SK-N-SH (cell line): ENCODE data around the gene FICD. TPM values are rescaled to one million over a fixed set of nuclear protein-coding genes. Genes with fewer than 3 reads are reported as not detected.

Experiments used
- CTCF ChIA-PET: fragments of 300-600, 350-600 bp; formaldehyde crosslinking; extraction: SDS; loops from one replicate; lab custom pipeline; 2021; lab: Yijun Ruan, JAX
- POLR2A ChIA-PET: fragments of 350-600 bp; sonication (Branson Sonifier 250); formaldehyde crosslinking; extraction: SDS; loops from one replicate; lab custom pipeline; 2020; ENCODE audit warnings: antibody characterized with exemption, inconsistent platforms; lab: Yijun Ruan, JAX
- DNase-seq: peaks from one replicate; pipeline ENCODE4 v3.0.0; 2012
- H2AFZ ChIP-seq: fragments of 200-600 bp; sonication (generic); 2 replicates; pipeline ENCODE4 v1.8.1; 2016; ENCODE audit warnings: antibody characterized with exemption, mild to moderate bottlenecking, low read depth
- H3F3A ChIP-seq: fragments of 200-600 bp; sonication (generic); replicated peaks from 2 replicates; pipeline ENCODE3; 2016; ENCODE audit warnings: antibody characterized with exemption, mild to moderate bottlenecking; ENCODE audit not compliant: insufficient read depth
- H3K27ac ChIP-seq, 2 experiments: fragments of 200-500 bp in 1 of 2; fragments of 200-600 bp in 1 of 2; sonication (Bioruptor generic) in 1 of 2; sonication (generic), shearing (Covaris generic) in 1 of 2; 2 replicates each; pipeline versions ENCODE4 v1.5.1 to v1.6.1; 2014 to 2016; ENCODE audit warnings: low read depth in 2 of 2, inconsistent platforms in 1 of 2, low read length in 1 of 2, mild to moderate bottlenecking in 1 of 2, mixed read lengths in 1 of 2
- H3K27me3 ChIP-seq: fragments of 200-600 bp; sonication (generic), shearing (Covaris generic); 2 replicates; pipeline ENCODE4 v1.6.1; 2016; ENCODE audit warnings: mixed run types; ENCODE audit not compliant: insufficient read depth
- H3K36me3 ChIP-seq, 2 experiments: fragments of 200-500 bp in 1 of 2; fragments of 200-600 bp in 1 of 2; sonication (Bioruptor generic) in 1 of 2; sonication (generic) in 1 of 2; replicated peaks in 1 of 2; 2 replicates each; pipeline versions ENCODE3 to v1.5.1; 2014 to 2016; ENCODE audit warnings: low read length in 1 of 2, mild to moderate bottlenecking in 1 of 2; ENCODE audit not compliant: insufficient read depth in 2 of 2, control insufficient read depth in 1 of 2
- H3K4me1 ChIP-seq, 2 experiments: fragments of 200-500 bp in 1 of 2; fragments of 200-600 bp in 1 of 2; sonication (Bioruptor generic) in 1 of 2; sonication (generic), shearing (Covaris generic) in 1 of 2; 2 replicates each; pipeline versions ENCODE4 v1.5.1 to v1.6.1; 2014 to 2016; ENCODE audit warnings: low read depth in 1 of 2, low read length in 1 of 2, mixed run types in 1 of 2; ENCODE audit not compliant: insufficient read depth in 2 of 2, control insufficient read depth in 1 of 2
- H3K4me2 ChIP-seq: fragments of 200-600 bp; sonication (generic), shearing (Covaris generic); 2 replicates; pipeline ENCODE4 v1.6.1; 2017; ENCODE audit warnings: mixed run types
- H3K4me3 ChIP-seq, 2 experiments: fragments of 200-500 bp in 1 of 2; fragments of 200-600 bp in 1 of 2; sonication (Bioruptor generic) in 1 of 2; sonication (generic), shearing (Covaris generic) in 1 of 2; 2 replicates each; pipeline versions ENCODE4 v1.5.1 to v1.8.1; 2014 to 2016; ENCODE audit warnings: low read depth in 2 of 2, inconsistent platforms in 1 of 2, low read length in 1 of 2, mild to moderate bottlenecking in 1 of 2, mixed read lengths in 1 of 2, moderate library complexity in 1 of 2
- H3K79me2 ChIP-seq: fragments of 200-600 bp; sonication (generic); 2 replicates; pipeline ENCODE4 v1.8.1; 2017; ENCODE audit warnings: mild to moderate bottlenecking; ENCODE audit not compliant: insufficient read depth
- H3K9ac ChIP-seq: fragments of 200-600 bp; sonication (generic); 2 replicates; pipeline ENCODE4 v1.6.1; 2017; ENCODE audit warnings: mixed run types
- H3K9me2 ChIP-seq: fragments of 200-600 bp; sonication (generic); 2 replicates; pipeline ENCODE4 v1.6.1; 2017; ENCODE audit warnings: mixed run types
- H3K9me3 ChIP-seq: fragments of 200-600 bp; sonication (generic); 2 replicates; pipeline ENCODE4 v1.6.1; 2017; ENCODE audit warnings: mixed run types, mild to moderate bottlenecking, moderate library complexity
- H4K20me1 ChIP-seq: fragments of 200-600 bp; sonication (generic); 2 replicates; pipeline ENCODE4 v1.6.1; 2017; ENCODE audit warnings: mild to moderate bottlenecking, mixed run types; ENCODE audit not compliant: insufficient read depth
- CHD2 ChIP-seq: fragments of 150-350 bp; IDR thresholded peaks from 2 replicates; pipeline ENCODE4 v1.6.1; 2018; ENCODE audit warnings: low read length; ENCODE audit not compliant: partially characterized antibody
- CTCF ChIP-seq: fragments of 200-600 bp; sonication (generic); IDR thresholded peaks from 2 replicates; pipeline ENCODE4 v1.6.1; 2017; ENCODE audit warnings: antibody characterized with exemption, mild to moderate bottlenecking, moderate library complexity
- EP300 ChIP-seq, 2 experiments: IDR thresholded peaks; 2 replicates each; pipeline versions ENCODE4 v1.4.0 to v1.6.1; 2012; ENCODE audit warnings: borderline replicate concordance in 1 of 2, low read depth in 1 of 2, low read length in 1 of 2
- FOSL2 ChIP-seq: IDR thresholded peaks from 2 replicates; pipeline ENCODE4 v1.4.0; 2012; ENCODE audit warnings: low read depth, mild to moderate bottlenecking, moderate library complexity, borderline replicate concordance
- FOXJ3 ChIP-seq: sonication (generic); formaldehyde crosslinking; IDR thresholded peaks from 2 replicates; pipeline ENCODE4 v1.5.1; 2020; ENCODE audit warnings: mild to moderate bottlenecking, missing genetic modification reagents
- IRF3 ChIP-seq: fragments of 150-350 bp; IDR thresholded peaks from 2 replicates; pipeline ENCODE4 v1.6.1; 2016; ENCODE audit warnings: mild to moderate bottlenecking, low read depth, low read length
- MXI1 ChIP-seq: IDR thresholded peaks from 2 replicates; pipeline ENCODE4 v1.6.1; 2012; ENCODE audit warnings: mild to moderate bottlenecking, low read depth, low read length, improper control_type of control experiment
- POLR2AphosphoS5 ChIP-seq: IDR thresholded peaks from 2 replicates; pipeline ENCODE4 v1.6.1; 2012; ENCODE audit warnings: low read depth, low read length
- RAD21 ChIP-seq: IDR thresholded peaks from 2 replicates; pipeline ENCODE4 v1.6.1; 2012; ENCODE audit warnings: mild to moderate bottlenecking, low read length
- RCOR1 ChIP-seq: fragments of 150-350 bp; IDR thresholded peaks from 2 replicates; pipeline ENCODE4 v1.6.1; 2017; ENCODE audit warnings: antibody characterized with exemption, low read length
- RFX5 ChIP-seq: IDR thresholded peaks from 2 replicates; pipeline ENCODE4 v1.6.1; 2012; ENCODE audit warnings: mild to moderate bottlenecking, improper control_type of control experiment, low read length
- RXRA ChIP-seq: IDR thresholded peaks from 2 replicates; pipeline ENCODE4 v1.4.0; 2012; ENCODE audit warnings: low read depth, mild to moderate bottlenecking, borderline replicate concordance
- SIN3A ChIP-seq: IDR thresholded peaks from 2 replicates; pipeline ENCODE4 v1.6.1; 2012; ENCODE audit warnings: low read depth, mild to moderate bottlenecking, low read length, moderate library complexity, borderline replicate concordance
- SMC3 ChIP-seq: IDR thresholded peaks from 2 replicates; pipeline ENCODE4 v1.6.1; 2012; ENCODE audit warnings: low read depth, low read length, improper control_type of control experiment
- TAF1 ChIP-seq: IDR thresholded peaks from 2 replicates; pipeline ENCODE4 v1.6.1; 2012; ENCODE audit warnings: low read depth, mild to moderate bottlenecking, low read length, moderate library complexity, borderline replicate concordance
- USF2 ChIP-seq: fragments of 150-350 bp; IDR thresholded peaks from 2 replicates; pipeline ENCODE4 v1.6.1; 2017; ENCODE audit warnings: antibody characterized with exemption, low read length, low read depth, borderline replicate concordance
- YY1 ChIP-seq: IDR thresholded peaks from 2 replicates; pipeline ENCODE4 v1.4.0; 2012; ENCODE audit warnings: low read depth, mild to moderate bottlenecking
- WGBS: methylation state at CpG from one replicate; pipeline ENCODE4 v1.1.6; 2017; ENCODE audit warnings: low lambda C conversion rate; 5-methylcytosine and 5-hydroxymethylcytosine counted together
- polyA plus RNA-seq, 3 experiments: library from polyadenylated mRNA; depleted of rRNA; stranded (reverse); fragments of >200 nt; gene quantifications; 2 replicates each; pipeline ENCODE4 v1.2.3, GENCODE V29; 2012
- TF ChIP-seq, protein P1 (sequence below): IDR thresholded peaks from 2 replicates; pipeline ENCODE4 v1.4.0; 2012; ENCODE audit warnings: low read depth, borderline replicate concordance
- TF ChIP-seq, protein P2 (sequence below): IDR thresholded peaks from 2 replicates; pipeline ENCODE4 v1.6.1; 2012; ENCODE audit warnings: mild to moderate bottlenecking, low read depth, low read length, moderate library complexity

Gene FICD
- polyA plus RNA-seq, 1 of the 3 experiments (the other 2 are of a cell fraction) = 1.0 TPM

- Histone ChIP-seq H3K27ac (no peak overlapping the region), H3K79me2 (no peaks in the 10 kb centered on the region)
- POLR2A ChIA-PET = interaction anchor here (0.7 kb wide), 1 partner anchor 110 kb away, joined by 3 read pairs; no protein-coding TSS in a partner anchor
- TF ChIP-seq IRF3 (no peak), SMC3 (no peak), RAD21 (no peak), FOSL2 (no peak), RFX5 (no peak), CTCF (no peak), YY1 (no peak), USF2 (no peak), FOXJ3 (CRISPR knock-in tag) (no peak), SIN3A (no peak), EP300 (IDR thresholded peaks at IDR 0.05; ENCODE audit: borderline replicate concordance in 1 of 2, low read depth in 1 of 2, low read length in 1 of 2) (no peak), RXRA (no peak), TAF1 (no peak), CHD2 (no peak), MXI1 (no peak), POLR2AphosphoS5 (no peak), RCOR1 (no peak)
- TF ChIP-seq, protein P1, sequence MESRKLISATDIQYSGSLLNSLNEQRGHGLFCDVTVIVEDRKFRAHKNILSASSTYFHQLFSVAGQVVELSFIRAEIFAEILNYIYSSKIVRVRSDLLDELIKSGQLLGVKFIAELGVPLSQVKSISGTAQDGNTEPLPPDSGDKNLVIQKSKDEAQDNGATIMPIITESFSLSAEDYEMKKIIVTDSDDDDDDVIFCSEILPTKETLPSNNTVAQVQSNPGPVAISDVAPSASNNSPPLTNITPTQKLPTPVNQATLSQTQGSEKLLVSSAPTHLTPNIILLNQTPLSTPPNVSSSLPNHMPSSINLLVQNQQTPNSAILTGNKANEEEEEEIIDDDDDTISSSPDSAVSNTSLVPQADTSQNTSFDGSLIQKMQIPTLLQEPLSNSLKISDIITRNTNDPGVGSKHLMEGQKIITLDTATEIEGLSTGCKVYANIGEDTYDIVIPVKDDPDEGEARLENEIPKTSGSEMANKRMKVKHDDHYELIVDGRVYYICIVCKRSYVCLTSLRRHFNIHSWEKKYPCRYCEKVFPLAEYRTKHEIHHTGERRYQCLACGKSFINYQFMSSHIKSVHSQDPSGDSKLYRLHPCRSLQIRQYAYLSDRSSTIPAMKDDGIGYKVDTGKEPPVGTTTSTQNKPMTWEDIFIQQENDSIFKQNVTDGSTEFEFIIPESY = no peak
- TF ChIP-seq, protein P2, sequence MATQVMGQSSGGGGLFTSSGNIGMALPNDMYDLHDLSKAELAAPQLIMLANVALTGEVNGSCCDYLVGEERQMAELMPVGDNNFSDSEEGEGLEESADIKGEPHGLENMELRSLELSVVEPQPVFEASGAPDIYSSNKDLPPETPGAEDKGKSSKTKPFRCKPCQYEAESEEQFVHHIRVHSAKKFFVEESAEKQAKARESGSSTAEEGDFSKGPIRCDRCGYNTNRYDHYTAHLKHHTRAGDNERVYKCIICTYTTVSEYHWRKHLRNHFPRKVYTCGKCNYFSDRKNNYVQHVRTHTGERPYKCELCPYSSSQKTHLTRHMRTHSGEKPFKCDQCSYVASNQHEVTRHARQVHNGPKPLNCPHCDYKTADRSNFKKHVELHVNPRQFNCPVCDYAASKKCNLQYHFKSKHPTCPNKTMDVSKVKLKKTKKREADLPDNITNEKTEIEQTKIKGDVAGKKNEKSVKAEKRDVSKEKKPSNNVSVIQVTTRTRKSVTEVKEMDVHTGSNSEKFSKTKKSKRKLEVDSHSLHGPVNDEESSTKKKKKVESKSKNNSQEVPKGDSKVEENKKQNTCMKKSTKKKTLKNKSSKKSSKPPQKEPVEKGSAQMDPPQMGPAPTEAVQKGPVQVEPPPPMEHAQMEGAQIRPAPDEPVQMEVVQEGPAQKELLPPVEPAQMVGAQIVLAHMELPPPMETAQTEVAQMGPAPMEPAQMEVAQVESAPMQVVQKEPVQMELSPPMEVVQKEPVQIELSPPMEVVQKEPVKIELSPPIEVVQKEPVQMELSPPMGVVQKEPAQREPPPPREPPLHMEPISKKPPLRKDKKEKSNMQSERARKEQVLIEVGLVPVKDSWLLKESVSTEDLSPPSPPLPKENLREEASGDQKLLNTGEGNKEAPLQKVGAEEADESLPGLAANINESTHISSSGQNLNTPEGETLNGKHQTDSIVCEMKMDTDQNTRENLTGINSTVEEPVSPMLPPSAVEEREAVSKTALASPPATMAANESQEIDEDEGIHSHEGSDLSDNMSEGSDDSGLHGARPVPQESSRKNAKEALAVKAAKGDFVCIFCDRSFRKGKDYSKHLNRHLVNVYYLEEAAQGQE = no peak
- TF ChIP-seq, all 33 proteins: peak for 0
- CTCF ChIA-PET = interaction anchor here (0.8 to 3.0 kb wide), 7 partner anchors 10 to 498 kb away, joined by 3 to 16 read pairs (median 3); partner anchors contain the start of gene WSCD2
- Histone ChIP-seq H3K4me2 (no peak overlapping the region), H3K9ac (no peak overlapping the region), H3K27me3 (no peaks in the 10 kb centered on the region), H3K9me3 (no peaks in the 10 kb centered on the region), H3F3A (no peaks in the 10 kb centered on the region), H3K4me1 (peaks cover 0 to 12% of the 10 kb centered on the region in 2 experiments; a peak in 1 of 4 replicates), H3K9me2 (no peaks in the 10 kb centered on the region), H4K20me1 (no peaks in the 10 kb centered on the region), H2AFZ (no peak overlapping the region), H3K36me3 (no peaks in the 10 kb centered on the region), H3K4me3 (no peak overlapping the region)
- no peak for DNase-seq
- 14% methylated on average over 2 of the region's 2 CpGs for WGBS
These were observed 23.8 kb upstream of the FICD start for GRCh38 chr12:108491256-108491655.
